ENCODE data around the gene TRIM66. TPM values are rescaled to one million over a fixed set of nuclear protein-coding genes. Genes with fewer than 3 reads are reported as not detected.

TRIM66 gene
- total and polyA plus RNA-seq, 10 of the 15 experiments (the other 5 are each of a cell fraction or from before 2014, with no cell fraction given) = 1.7 to 14.5 (median 7.4) TPM

GRCh38 chr11:8621147-8621546 lies 61.3 kb downstream of the TRIM66 start:
- SMC1A ChIA-PET (ENCODE audit: uncharacterized antibody, unreplicated experiment) = no interaction called here

More at GRCh38 chr11:8621147-8621546, 61.3 kb downstream of the TRIM66 start:
- 62% methylated on average over 4 of the region's 4 CpGs for WGBS (ENCODE audit: insufficient coverage, insufficient replicate concordance, low lambda C conversion rate, missing lambda C conversion rate)
- H3K4me1 ChIP-seq (ENCODE audit: control insufficient read depth, insufficient read depth, low read length) = no peaks in the 10 kb centered on the region
- no peak overlapping the region for H2AFZ ChIP-seq (ENCODE audit: control insufficient read depth, low read depth, low read length)
- BruUV-seq (replicated peaks) = no TSS peak
- no peak overlapping the region for H3K27ac ChIP-seq (ENCODE audit: control insufficient read depth, insufficient read depth)
- H4K20me1 ChIP-seq (ENCODE audit: control insufficient read depth, insufficient read depth) = no peaks in the 10 kb centered on the region
- intact Hi-C loops (cut with micrococcal nuclease; ENCODE audit: unreplicated experiment) = no loop called here
- peaks cover 10 to 20% of the 10 kb centered on the region in 2 experiments for H3K36me3 ChIP-seq (ENCODE audit: control insufficient read depth in 2 of 2, insufficient read depth in 2 of 2, low read length in 1 of 2)
- in situ Hi-C loops (cut with MboI) = no loop called here
- no peak overlapping the region for H3K4me3 ChIP-seq
- no peaks in the 10 kb centered on the region for H3K79me2 ChIP-seq (ENCODE audit: control insufficient read depth, insufficient read depth, low read length)
- POLR2A ChIA-PET = no interaction called here
- no peak for TF ChIP-seq NBN (IDR thresholded peaks at IDR 0.05)
- TF ChIP-seq SMC3 (IDR thresholded peaks at IDR 0.05; ENCODE audit: borderline replicate concordance, low read length) = no peak
- no peak for TF ChIP-seq NFYB (IDR thresholded peaks at IDR 0.05; ENCODE audit: insufficient read depth, low read depth, low read length)
- TF ChIP-seq PAX8 (IDR thresholded peaks at IDR 0.05) = no peak
- no peak for TF ChIP-seq POLR2AphosphoS2 (IDR thresholded peaks at IDR 0.05; ENCODE audit: low read depth, low read length)
- TF ChIP-seq ZNF384 (IDR thresholded peaks at IDR 0.05; ENCODE audit: borderline replicate concordance, low read depth, low read length) = no peak
- no peak for TF ChIP-seq SMAD1 (IDR thresholded peaks at IDR 0.05; ENCODE audit: low read depth, partially characterized antibody)
- no peak for TF ChIP-seq SPI1 (IDR thresholded peaks at IDR 0.05; ENCODE audit: borderline replicate concordance, insufficient read depth, low read depth, low read length)
- no peak for TF ChIP-seq IKZF2 (IDR thresholded peaks at IDR 0.05)
- TF ChIP-seq, protein P1, sequence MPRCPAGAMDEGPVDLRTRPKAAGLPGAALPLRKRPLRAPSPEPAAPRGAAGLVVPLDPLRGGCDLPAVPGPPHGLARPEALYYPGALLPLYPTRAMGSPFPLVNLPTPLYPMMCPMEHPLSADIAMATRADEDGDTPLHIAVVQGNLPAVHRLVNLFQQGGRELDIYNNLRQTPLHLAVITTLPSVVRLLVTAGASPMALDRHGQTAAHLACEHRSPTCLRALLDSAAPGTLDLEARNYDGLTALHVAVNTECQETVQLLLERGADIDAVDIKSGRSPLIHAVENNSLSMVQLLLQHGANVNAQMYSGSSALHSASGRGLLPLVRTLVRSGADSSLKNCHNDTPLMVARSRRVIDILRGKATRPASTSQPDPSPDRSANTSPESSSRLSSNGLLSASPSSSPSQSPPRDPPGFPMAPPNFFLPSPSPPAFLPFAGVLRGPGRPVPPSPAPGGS (IDR thresholded peaks at IDR 0.05; ENCODE audit: borderline replicate concordance, insufficient read depth, low read depth, low read length, poor library complexity, severe bottlenecking) = no peak
- TF ChIP-seq ESRRA (IDR thresholded peaks at IDR 0.05; ENCODE audit: low read length) = no peak
- TF ChIP-seq BMI1 (IDR thresholded peaks at IDR 0.05; ENCODE audit: borderline replicate concordance) = no peak
- TF ChIP-seq YBX1 (IDR thresholded peaks at IDR 0.05) = no peak
- TF ChIP-seq ZZZ3 (IDR thresholded peaks at IDR 0.05; ENCODE audit: control insufficient read depth, insufficient read length, low read depth) = no peak
- no peak for TF ChIP-seq MEF2A (IDR thresholded peaks at IDR 0.05; ENCODE audit: insufficient read depth, low read depth, low read length)
- no peak for TF ChIP-seq BACH1 (IDR thresholded peaks at IDR 0.05; ENCODE audit: borderline replicate concordance)
- TF ChIP-seq ZNF217 (IDR thresholded peaks at IDR 0.05) = no peak
- no peak for TF ChIP-seq SP1 (IDR thresholded peaks at IDR 0.05; ENCODE audit: low read depth, low read length)
- TF ChIP-seq, protein P2, sequence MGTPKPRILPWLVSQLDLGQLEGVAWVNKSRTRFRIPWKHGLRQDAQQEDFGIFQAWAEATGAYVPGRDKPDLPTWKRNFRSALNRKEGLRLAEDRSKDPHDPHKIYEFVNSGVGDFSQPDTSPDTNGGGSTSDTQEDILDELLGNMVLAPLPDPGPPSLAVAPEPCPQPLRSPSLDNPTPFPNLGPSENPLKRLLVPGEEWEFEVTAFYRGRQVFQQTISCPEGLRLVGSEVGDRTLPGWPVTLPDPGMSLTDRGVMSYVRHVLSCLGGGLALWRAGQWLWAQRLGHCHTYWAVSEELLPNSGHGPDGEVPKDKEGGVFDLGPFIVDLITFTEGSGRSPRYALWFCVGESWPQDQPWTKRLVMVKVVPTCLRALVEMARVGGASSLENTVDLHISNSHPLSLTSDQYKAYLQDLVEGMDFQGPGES (IDR thresholded peaks at IDR 0.05) = no peak
- H3K27me3 ChIP-seq (replicated peaks in 1 of 2; ENCODE audit: control insufficient read depth in 2 of 2, insufficient read depth in 2 of 2, low read length in 1 of 2) = no peaks in the 10 kb centered on the region
- H3K4me2 ChIP-seq (ENCODE audit: control insufficient read depth, insufficient read depth) = no peak overlapping the region
- RAD21 ChIA-PET (ENCODE audit: unreplicated experiment) = no interaction called here
- H3K9ac ChIP-seq (ENCODE audit: control insufficient read depth, insufficient read depth, low read length) = no peak overlapping the region
- CTCF ChIA-PET = no interaction called here
- no peak for FAIRE-seq
- no peak for DNase-seq (ENCODE audit: low read depth, low spot score)
- no peak for ATAC-seq
- no peaks in the 10 kb centered on the region for H3K9me3 ChIP-seq (replicated peaks; ENCODE audit: control insufficient read depth, insufficient read depth, low read length)

Measured in GM12878 (cell line).